K562 (cell line): ENCODE results near the gene SYMPK. TPM values are rescaled to one million over a fixed set of nuclear protein-coding genes. Genes with fewer than 3 reads are reported as not detected.

Experiments
- CCNT2 ChIP-seq: IDR thresholded peaks from 2 replicates; pipeline ENCODE4 v1.6.1; 2011; ENCODE audit warnings: borderline replicate concordance, low read depth, mild to moderate bottlenecking, moderate library complexity, mixed read lengths, low read length; ENCODE audit not compliant: insufficient read length; ENCODE audit errors: extremely low read depth
- CHCHD3 ChIP-seq: fragments of 250-450 bp; sonication (Bioruptor Pico); IDR thresholded peaks from 2 replicates; pipeline ENCODE4 v2.1.2; 2022; ENCODE audit warnings: mild to moderate bottlenecking
- HCFC1 ChIP-seq: IDR thresholded peaks from 2 replicates; pipeline ENCODE4 v1.6.1; 2012; ENCODE audit warnings: low read depth, low read length, improper control_type of control experiment
- HES1 ChIP-seq: fragments of 450-650 bp; IDR thresholded peaks from 2 replicates; pipeline ENCODE4 v1.6.1; 2016; ENCODE audit warnings: low read depth, mild to moderate bottlenecking, moderate library complexity
- HOMEZ ChIP-seq: fragments of 250-450 bp; sonication (Bioruptor Pico); IDR thresholded peaks from 2 replicates; pipeline ENCODE4 v1.4.0; 2020; ENCODE audit warnings: mild to moderate bottlenecking, moderate library complexity
- KLF6 ChIP-seq: fragments of 250-450 bp; sonication (Bioruptor Pico); IDR thresholded peaks from 2 replicates; pipeline ENCODE4 v1.4.0; 2020; ENCODE audit warnings: mild to moderate bottlenecking, moderate library complexity, borderline replicate concordance
- MITF ChIP-seq: IDR thresholded peaks from 2 replicates; pipeline ENCODE4 v1.6.1; 2014; ENCODE audit warnings: antibody characterized with exemption
- NR3C1 ChIP-seq: sonication (generic); formaldehyde crosslinking; IDR thresholded peaks from 2 replicates; pipeline ENCODE4 v1.8.1; 2022; ENCODE audit warnings: missing genetic modification reagents
- PURB ChIP-seq: sonication (generic); formaldehyde crosslinking; IDR thresholded peaks from 2 replicates; pipeline ENCODE4 v1.9.0; 2021; ENCODE audit warnings: low read depth, mild to moderate bottlenecking, missing genetic modification reagents
- RCOR1 ChIP-seq, 2 experiments: IDR thresholded peaks; 2 replicates each; pipeline ENCODE4 v1.6.1; 2012; ENCODE audit warnings: low read depth in 2 of 2, low read length in 2 of 2, borderline replicate concordance in 1 of 2, improper control_type of control experiment in 1 of 2
- SNRNP70 ChIP-seq: fragments of 200-400 bp; formaldehyde crosslinking; optimal IDR thresholded peaks from 2 replicates; pipeline ENCODE3; 2017; ENCODE audit warnings: low read depth, low read length
- STAT5A ChIP-seq: IDR thresholded peaks from 2 replicates; pipeline ENCODE4 v1.6.1; 2012; ENCODE audit warnings: low read length, inconsistent platforms, borderline replicate concordance
- TCF15 ChIP-seq: fragments of 250-450 bp; sonication (Bioruptor Pico); IDR thresholded peaks from 2 replicates; pipeline ENCODE4 v1.8.0; 2022; ENCODE audit warnings: moderate library complexity, mild to moderate bottlenecking, inconsistent platforms
- TCF7 ChIP-seq: sonication (generic); IDR thresholded peaks from 2 replicates; pipeline ENCODE4 v1.6.1; 2016; ENCODE audit warnings: antibody characterized with exemption, borderline replicate concordance
- THRAP3 ChIP-seq: fragments of 450-650 bp; IDR thresholded peaks from 2 replicates; pipeline ENCODE4 v1.6.1; 2016; ENCODE audit warnings: mild to moderate bottlenecking, inconsistent platforms, borderline replicate concordance
- ZBTB49 ChIP-seq: sonication (generic); formaldehyde crosslinking; IDR thresholded peaks from 2 replicates; pipeline ENCODE4 v1.8.0; 2022; ENCODE audit warnings: missing genetic modification reagents, mild to moderate bottlenecking, borderline replicate concordance
- ZNF165 ChIP-seq: fragments of 250-450 bp; sonication (Bioruptor Pico); IDR thresholded peaks from 2 replicates; pipeline ENCODE4 v1.4.0; 2020; ENCODE audit warnings: borderline replicate concordance
- ZNF224 ChIP-seq: sonication (generic); formaldehyde crosslinking; IDR thresholded peaks from 2 replicates; pipeline ENCODE4 v1.8.0; 2022; ENCODE audit warnings: mild to moderate bottlenecking, missing genetic modification reagents
- polyA plus RNA-seq, 8 experiments: library from polyadenylated mRNA; depleted of rRNA in 4 of 8; stranded (reverse) in 5 of 8; unstranded in 3 of 8; fragments of >200 nt; fragmentation: Nextera tagmentation in 2 of 8; fragmentation: Illumina TruSeq in 1 of 8; extraction: Ambion mirVana in 2 of 8; extraction: Trizol in 1 of 8; gene quantifications; 2 replicates each; pipeline versions ENCODE4 v1.2.1 to v1.2.3, GENCODE V29; 2011 to 2014; ENCODE audit warnings: inconsistent platforms in 1 of 8, missing spikeins in 1 of 8
- total RNA-seq, 7 experiments: library from RNA; depleted of rRNA in 6 of 7; stranded (reverse); fragments of >200 nt in 6 of 7; fragmentation: Illumina TruSeq in 2 of 7; extraction: Trizol in 2 of 7; gene quantifications; 2 replicates each; pipeline versions ENCODE4 v1.2.1 to v1.2.3, GENCODE V29; 2011 to 2021; ENCODE audit warnings: low replicate concordance in 1 of 7

Gene SYMPK
- total and polyA plus RNA-seq, 9 of the 15 experiments (the other 6 are each of a cell fraction or from before 2014, with no cell fraction given): 0.73 to 95.5 (median 58.4) TPM

GRCh38 chr19:45876411-45877197 is 13.7 kb upstream of the SYMPK start (continued):
- no peak for TF ChIP-seq ZNF224 (CRISPR knock-in tag)
- no peak for TF ChIP-seq HOMEZ (CRISPR knock-in tag)
- no peak for TF ChIP-seq MITF
- no peak for TF ChIP-seq STAT5A
- TF ChIP-seq SNRNP70: no peak
- TF ChIP-seq HES1: 0 out of 2 replicates have a peak, but pooled peaks have one; percentile 7
- no peak for TF ChIP-seq RCOR1 (IDR thresholded peaks at IDR 0.05; ENCODE audit: borderline replicate concordance in 1 of 2, low read depth in 2 of 2, low read length in 2 of 2)
- no peak for TF ChIP-seq ZNF165 (CRISPR knock-in tag)
- TF ChIP-seq HCFC1: no peak
- TF ChIP-seq TCF7: no peak
- no peak for TF ChIP-seq KLF6 (CRISPR knock-in tag)
- no peak for TF ChIP-seq CHCHD3
- TF ChIP-seq PURB (CRISPR knock-in tag): no peak
- no peak for TF ChIP-seq CCNT2
- no peak for TF ChIP-seq NR3C1
- TF ChIP-seq THRAP3: no peak
- TF ChIP-seq TCF15: no peak
- TF ChIP-seq ZBTB49: no peak
